Activated CD4-positive, alpha-beta T cell treated with anti-CD3 and anti-CD28 coated beads for 36 hours (primary cell): ENCODE results near the gene AGPAT3. TPM values are rescaled to one million over a fixed set of nuclear protein-coding genes. Genes with fewer than 3 reads are reported as not detected.

ENCODE experiments used
- ATAC-seq: fragments of 200-7000 bp; cut with Tn5 transposase; one replicate; pipeline ENCODE4 v1.10.0; 2021; ENCODE audit warnings: mild to moderate bottlenecking, moderate library complexity
- CTCF ChIA-PET: fragments of 350-600 bp; sonication (Branson Sonifier 250); formaldehyde crosslinking; loops from one replicate; lab custom pipeline; 2021; ENCODE audit warnings: antibody characterized with exemption; lab: Charles Lee
- POLR2A ChIA-PET: fragments of 350-600 bp; sonication (Branson Sonifier 250); formaldehyde crosslinking; loops from one replicate; lab custom pipeline; 2021; ENCODE audit warnings: antibody characterized with exemption, inconsistent platforms; lab: Charles Lee
- DNase-seq: peaks from one replicate; pipeline ENCODE4 v3.0.0-alpha.2; 2020
- H3K27ac Mint-ChIP-seq: one replicate; pipeline ENCODE4 v1.8.0; 2021; ENCODE audit warnings: mixed read lengths
- H3K27me3 Mint-ChIP-seq: one replicate; pipeline ENCODE4 v1.8.0; 2021; ENCODE audit warnings: mixed read lengths
- H3K36me3 Mint-ChIP-seq: one replicate; pipeline ENCODE4 v1.8.0; 2021; ENCODE audit warnings: low read depth, mixed read lengths
- H3K4me1 Mint-ChIP-seq: one replicate; pipeline ENCODE4 v1.8.0; 2021; ENCODE audit warnings: mixed read lengths
- H3K4me3 Mint-ChIP-seq: one replicate; pipeline ENCODE4 v1.8.0; 2021; ENCODE audit warnings: mild to moderate bottlenecking, moderate library complexity, mixed read lengths
- H3K9me3 Mint-ChIP-seq: one replicate; pipeline ENCODE4 v1.8.0; 2021; ENCODE audit warnings: low read depth, mixed read lengths
- intact Hi-C, 2 experiments: fragments of 100-400 bp; cut with DNase I in 1 of 2; cut with micrococcal nuclease in 1 of 2; formaldehyde crosslinking; loops; one replicate each; pipeline versions ENCODE4 v1.14.2 to v1.15.1; 2022 to 2024; cut with DNase I, micrococcal nuclease
- total RNA-seq, 2 experiments: library from RNA; stranded (reverse); gene quantifications; one replicate each; pipeline ENCODE4 v1.2.3, GENCODE V29; 2021

The AGPAT3 gene
- total RNA-seq, 2 experiments from 2014 or later: 73.5 to 90.7 TPM

DNA sequence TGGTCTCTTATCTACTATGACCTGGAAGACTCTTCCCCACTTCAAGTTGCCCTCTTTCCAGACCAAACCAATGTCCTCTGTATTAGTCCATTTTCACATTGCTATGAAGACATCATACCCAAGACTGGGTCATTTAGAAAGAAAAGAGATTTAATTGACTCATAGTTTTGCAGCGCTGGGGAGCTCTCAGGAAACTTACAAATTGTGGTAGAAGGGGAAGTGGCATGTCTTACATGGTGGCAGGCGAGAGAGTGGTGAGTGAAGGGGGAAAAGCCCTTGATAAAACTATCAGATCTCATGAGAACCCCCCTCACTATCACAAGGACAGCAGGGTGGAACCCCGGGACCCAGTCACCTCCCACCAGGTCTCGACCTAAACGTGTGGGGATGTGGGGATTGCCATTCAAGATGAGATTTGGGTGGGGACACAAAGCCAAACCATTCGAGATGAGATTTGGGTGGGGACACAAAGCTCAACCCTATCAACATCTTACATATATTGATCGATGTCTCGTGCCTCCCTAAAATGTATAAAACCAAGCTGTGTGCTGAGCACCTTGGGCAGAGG, 14.2 kb upstream of the AGPAT3 start:
- H3K4me3 Mint-ChIP-seq: no peak overlapping the region
- H3K9me3 Mint-ChIP-seq: peaks cover 3% of the 10 kb centered on the region
- intact Hi-C loops: no loop called here
- no peak overlapping the region for H3K27ac Mint-ChIP-seq
- no peak for DNase-seq
- POLR2A ChIA-PET: no interaction called here
- ATAC-seq: no peak
- H3K4me1 Mint-ChIP-seq: peaks cover 17% of the 10 kb centered on the region
- H3K36me3 Mint-ChIP-seq: no peaks in the 10 kb centered on the region
- peaks cover 11% of the 10 kb centered on the region for H3K27me3 Mint-ChIP-seq
- CTCF ChIA-PET: interaction anchor here (1.0 kb wide), 1 partner anchor 95 kb away, joined by 3 read pairs; no protein-coding TSS in a partner anchor

DNA sequence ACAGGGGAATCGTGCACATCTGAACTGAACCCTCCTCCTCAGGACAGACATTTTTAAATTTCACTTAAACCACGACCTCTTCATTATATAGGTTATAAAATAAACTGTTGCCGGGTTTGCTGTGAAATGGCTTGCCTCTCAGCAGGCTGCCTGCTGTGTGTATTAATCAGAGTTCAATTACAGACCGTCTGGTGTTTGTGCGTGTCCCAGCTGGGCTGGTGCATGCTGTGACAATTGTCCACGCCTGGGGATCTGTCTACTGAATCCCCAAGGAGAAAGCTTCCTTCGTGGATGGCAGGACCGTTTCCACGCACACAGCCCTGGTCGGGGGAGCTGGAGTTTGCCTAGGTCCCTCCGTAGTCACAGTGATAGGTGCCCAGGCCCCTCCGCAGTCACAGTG, 13.4 kb upstream of the AGPAT3 start:
- H3K27ac Mint-ChIP-seq: no peak overlapping the region
- CTCF ChIA-PET: interaction anchor here (1.0 kb wide), 2 partner anchors 63 to 94 kb away, joined by 3 read pairs; partner anchors contain the start of gene RRP1
- H3K27me3 Mint-ChIP-seq: peaks cover 11% of the 10 kb centered on the region
- no peaks in the 10 kb centered on the region for H3K36me3 Mint-ChIP-seq
- POLR2A ChIA-PET: no interaction called here
- H3K9me3 Mint-ChIP-seq: peaks cover 3% of the 10 kb centered on the region
- no peak overlapping the region for H3K4me3 Mint-ChIP-seq
- peaks cover 20% of the 10 kb centered on the region for H3K4me1 Mint-ChIP-seq
- ATAC-seq: no peak
- DNase-seq: no peak
- intact Hi-C loops: no loop called here

DNA sequence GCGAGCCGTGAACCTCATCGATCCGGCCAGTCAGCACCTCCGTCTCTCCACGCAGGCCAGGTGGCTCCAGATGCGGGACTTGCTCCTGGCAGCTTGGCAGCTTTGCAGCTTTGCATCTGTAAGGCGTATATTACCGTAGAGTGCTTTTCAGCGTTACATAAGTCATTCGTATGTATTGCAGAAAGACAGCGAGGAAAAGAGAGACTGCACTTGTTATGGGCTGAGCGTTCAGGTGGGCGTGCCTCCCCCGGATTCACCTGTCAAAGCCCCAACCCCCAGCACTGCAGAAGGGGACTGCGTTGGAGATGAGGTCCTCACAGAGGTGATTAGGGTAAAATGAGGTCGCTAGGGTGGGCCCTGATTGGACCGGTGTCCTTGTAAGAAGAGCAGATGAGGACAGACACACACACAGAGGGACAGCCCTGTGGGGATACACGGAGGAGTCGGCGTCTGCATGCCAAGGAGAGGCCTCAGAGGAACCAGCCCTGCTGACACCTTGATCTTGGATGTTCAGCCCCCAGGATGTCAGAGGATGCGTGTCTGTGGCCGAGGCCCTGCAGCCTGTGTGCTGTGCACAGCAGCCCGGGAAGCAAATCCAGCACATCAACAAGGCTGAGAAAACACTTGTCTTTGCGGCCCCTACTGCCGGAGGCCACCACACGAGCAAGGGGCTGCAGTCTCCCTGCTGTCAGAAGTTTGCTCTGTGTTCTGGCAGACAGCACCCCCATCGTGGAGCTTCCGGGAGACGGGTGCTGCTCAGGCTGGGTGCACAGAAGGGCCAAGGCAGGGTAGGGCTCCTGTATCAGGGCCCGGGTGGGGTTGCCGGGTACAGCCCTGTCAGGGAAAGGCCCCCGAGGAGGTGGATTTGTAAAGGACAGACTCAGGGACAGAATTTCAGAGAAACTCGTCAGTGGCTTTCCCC, 10.9 kb upstream of the AGPAT3 start:
- DNase-seq: no peak
- peaks cover 25% of the 10 kb centered on the region for H3K4me1 Mint-ChIP-seq
- CTCF ChIA-PET: interaction anchor here (0.6 to 0.7 kb wide), 2 partner anchors 18 to 163 kb away, joined by 3 to 4 read pairs; no protein-coding TSS in a partner anchor
- H3K36me3 Mint-ChIP-seq: no peaks in the 10 kb centered on the region
- peaks cover 11% of the 10 kb centered on the region for H3K27me3 Mint-ChIP-seq
- peak overlapping the region; percentile 80 for H3K27ac Mint-ChIP-seq
- H3K9me3 Mint-ChIP-seq: peaks cover 3% of the 10 kb centered on the region
- intact Hi-C loops: loop anchor here in 1 of 2 experiments (2.0 kb wide), 1 partner anchor 65 kb away; no protein-coding TSS in a partner anchor
- POLR2A ChIA-PET: no interaction called here
- H3K4me3 Mint-ChIP-seq: no peak overlapping the region
- ATAC-seq: no peak

DNA sequence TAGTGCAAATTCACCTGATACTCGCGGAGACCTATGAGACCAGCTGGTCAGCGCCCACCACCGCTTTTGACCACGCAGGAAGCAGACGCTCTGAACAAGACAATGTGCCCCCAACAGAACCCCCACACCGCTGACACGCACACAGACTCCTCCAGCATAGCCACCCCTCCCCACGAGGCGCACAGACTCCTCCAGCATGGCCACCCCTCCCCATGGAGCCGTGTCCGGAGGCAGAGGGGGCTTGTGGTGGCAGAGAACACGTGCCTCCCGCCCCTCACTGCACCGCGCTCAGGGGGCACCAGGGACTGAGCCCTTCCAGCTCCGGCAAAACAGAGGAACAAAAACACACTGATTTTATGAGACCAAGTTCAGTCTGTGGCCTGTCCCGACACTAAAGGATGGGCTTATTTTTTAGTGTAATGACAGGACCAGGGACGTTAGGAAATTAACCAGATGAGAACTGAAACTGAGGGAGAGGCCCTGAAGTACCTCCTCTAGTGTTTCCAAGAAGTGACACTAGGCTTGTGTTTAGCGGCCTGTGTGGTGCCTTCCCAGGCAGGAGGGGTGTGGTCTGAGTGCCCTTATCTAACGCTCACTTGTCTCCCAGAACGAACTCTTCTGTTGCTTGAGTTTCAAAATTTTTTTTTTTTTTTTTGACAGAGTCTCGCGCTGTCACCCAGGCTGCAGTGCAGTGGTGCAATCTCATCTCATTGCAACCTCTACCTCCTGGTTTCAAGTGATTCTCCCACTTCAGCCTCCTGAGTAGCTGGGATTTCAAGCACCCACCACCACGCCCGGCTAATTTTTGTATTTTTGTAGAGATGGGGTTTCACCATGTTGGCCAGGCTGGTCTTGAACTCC, 10.0 kb upstream of the AGPAT3 start:
- DNase-seq: peak; percentile 78
- ChIA-PET POLR2A (no interaction called here), CTCF (interaction anchor here (0.8 kb wide), 1 partner anchor 120 kb away, joined by 3 read pairs; no protein-coding TSS in a partner anchor)
- H3K4me1 Mint-ChIP-seq: peaks cover 25% of the 10 kb centered on the region
- peak; percentile 97 for ATAC-seq
- peak overlapping the region; percentile 80 for H3K27ac Mint-ChIP-seq
- peaks cover 11% of the 10 kb centered on the region for H3K27me3 Mint-ChIP-seq
- H3K36me3 Mint-ChIP-seq: no peaks in the 10 kb centered on the region
- intact Hi-C loops: loop anchor here (2.0 to 5.0 kb wide), 2 partner anchors 43 to 64 kb away; no protein-coding TSS in a partner anchor
- peaks cover 3% of the 10 kb centered on the region for H3K9me3 Mint-ChIP-seq
- peak overlapping the region; percentile 9 for H3K4me3 Mint-ChIP-seq

DNA sequence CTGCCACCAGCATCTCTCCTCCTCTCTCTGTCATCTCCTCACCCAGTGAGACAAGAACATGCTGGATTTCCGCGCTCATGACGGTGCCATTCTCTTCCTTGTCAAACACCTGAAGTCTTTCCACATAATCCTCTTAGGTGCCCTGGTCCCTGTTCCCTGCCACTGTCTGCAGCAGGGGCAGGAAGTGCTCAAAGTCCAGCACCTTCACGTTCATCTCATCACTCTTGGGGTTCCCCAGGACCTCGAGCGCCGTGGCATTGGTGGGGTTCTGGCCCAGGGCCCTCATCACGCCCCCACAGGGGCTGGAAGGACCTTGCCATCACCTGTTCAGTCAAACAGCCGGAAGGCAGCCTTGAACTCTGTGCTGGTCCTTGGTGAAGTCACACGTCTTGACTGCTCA, 9.1 kb upstream of the AGPAT3 start:
- POLR2A ChIA-PET: no interaction called here
- Mint-ChIP-seq H3K27ac (peak overlapping the region; percentile 47), H3K27me3 (peaks cover 11% of the 10 kb centered on the region), H3K4me1 (peaks cover 25% of the 10 kb centered on the region), H3K36me3 (no peaks in the 10 kb centered on the region), H3K4me3 (no peak overlapping the region), H3K9me3 (no peaks in the 10 kb centered on the region)
- peak; percentile 21 for DNase-seq
- ATAC-seq: no peak
- intact Hi-C loops: loop anchor here (2.0 to 5.0 kb wide), 2 partner anchors 44 to 63 kb away; no protein-coding TSS in a partner anchor
- CTCF ChIA-PET: interaction anchor here (0.8 kb wide), 1 partner anchor 119 kb away, joined by 3 read pairs; no protein-coding TSS in a partner anchor

DNA sequence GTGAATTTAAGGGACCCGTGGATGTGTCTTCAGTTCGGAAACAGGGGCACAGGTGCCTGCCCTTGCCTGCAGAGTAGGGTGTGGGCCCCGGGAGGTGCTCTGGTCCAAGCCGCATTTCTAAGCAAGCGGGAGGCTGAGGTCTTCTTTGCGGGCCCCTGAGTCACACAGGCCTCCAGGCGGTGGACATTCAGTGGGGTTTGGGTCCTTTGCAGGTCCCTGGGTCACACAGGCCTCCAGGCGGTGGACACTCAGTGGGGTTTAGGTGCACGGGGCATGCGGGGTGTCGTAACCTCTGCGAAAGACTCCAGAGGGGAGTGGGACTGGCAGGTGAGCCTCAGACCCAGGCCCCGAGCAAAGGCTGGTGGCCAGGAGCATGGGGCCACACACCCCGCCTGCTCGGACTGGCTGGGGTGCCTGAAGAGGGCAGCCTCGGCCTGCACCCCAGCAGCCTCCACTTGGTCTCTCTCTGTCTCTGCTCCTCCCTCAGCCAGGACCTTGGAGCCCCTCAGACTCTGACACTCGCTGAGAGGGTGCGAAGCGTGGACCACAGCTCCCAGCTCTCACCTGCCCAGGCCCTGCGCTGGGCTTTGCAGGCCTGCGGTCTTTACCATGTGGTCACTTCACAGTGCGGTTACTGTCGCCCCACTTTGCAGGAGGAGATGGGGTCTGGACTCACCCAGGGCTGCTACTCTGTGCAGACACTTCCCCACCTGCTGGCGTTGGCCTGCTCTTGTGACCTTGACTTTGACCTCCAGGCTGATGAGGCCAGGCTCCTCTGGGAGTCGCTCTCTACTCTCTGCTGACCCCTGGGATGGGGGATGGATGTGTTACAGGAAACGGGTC, 6.0 kb upstream of the AGPAT3 start:
- Mint-ChIP-seq H3K4me3 (no peak overlapping the region), H3K27me3 (peaks cover 6% of the 10 kb centered on the region), H3K4me1 (peaks cover 28% of the 10 kb centered on the region), H3K27ac (no peak overlapping the region), H3K9me3 (no peaks in the 10 kb centered on the region), H3K36me3 (no peaks in the 10 kb centered on the region)
- intact Hi-C loops: loop anchor here in 1 of 2 experiments (5.0 kb wide), 1 partner anchor 47 kb away; no protein-coding TSS in a partner anchor
- DNase-seq: no peak
- ChIA-PET POLR2A (no interaction called here), CTCF (interaction anchor here (0.7 kb wide), 1 partner anchor 11 kb away, joined by 3 read pairs; no protein-coding TSS in a partner anchor)
- ATAC-seq: no peak

DNA sequence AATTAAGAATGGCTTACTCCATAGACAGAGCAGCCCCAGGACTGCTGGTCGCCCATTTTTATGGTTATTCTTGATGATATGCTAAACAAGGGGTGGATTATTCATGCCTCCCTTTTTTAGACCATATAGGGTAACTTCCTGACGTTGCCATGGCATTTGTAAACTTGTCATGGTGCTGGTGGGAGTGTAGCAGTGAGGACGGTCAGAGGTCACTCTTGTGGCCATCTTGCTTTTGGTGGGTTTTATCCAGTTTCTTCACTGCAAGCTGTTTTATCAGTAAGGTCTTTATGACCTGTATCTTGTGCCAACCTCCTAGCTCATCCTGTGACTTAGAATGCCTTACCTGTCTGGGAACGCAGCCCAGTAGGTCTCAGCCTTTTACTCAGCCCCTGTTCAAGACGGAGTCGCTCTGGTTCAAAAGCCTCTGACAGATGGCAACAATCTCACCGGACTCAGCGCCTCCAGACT, 5.2 kb upstream of the AGPAT3 start:
- Mint-ChIP-seq H3K27ac (no peak overlapping the region), H3K27me3 (peaks cover 3% of the 10 kb centered on the region), H3K36me3 (no peaks in the 10 kb centered on the region), H3K9me3 (no peaks in the 10 kb centered on the region), H3K4me1 (peaks cover 22% of the 10 kb centered on the region), H3K4me3 (no peak overlapping the region)
- no peak for DNase-seq
- intact Hi-C loops: loop anchor here (5.0 to 10.0 kb wide), 3 partner anchors 47 to 1015 kb away; partner anchors contain the start of genes HSF2BP (in 1 of the 2), PTTG1IP (in 1 of the 2) and RRP1B (in 1 of the 2)
- no peak for ATAC-seq
- ChIA-PET CTCF (interaction anchor here (0.7 kb wide), 1 partner anchor 11 kb away, joined by 3 read pairs; no protein-coding TSS in a partner anchor), POLR2A (no interaction called here)

DNA sequence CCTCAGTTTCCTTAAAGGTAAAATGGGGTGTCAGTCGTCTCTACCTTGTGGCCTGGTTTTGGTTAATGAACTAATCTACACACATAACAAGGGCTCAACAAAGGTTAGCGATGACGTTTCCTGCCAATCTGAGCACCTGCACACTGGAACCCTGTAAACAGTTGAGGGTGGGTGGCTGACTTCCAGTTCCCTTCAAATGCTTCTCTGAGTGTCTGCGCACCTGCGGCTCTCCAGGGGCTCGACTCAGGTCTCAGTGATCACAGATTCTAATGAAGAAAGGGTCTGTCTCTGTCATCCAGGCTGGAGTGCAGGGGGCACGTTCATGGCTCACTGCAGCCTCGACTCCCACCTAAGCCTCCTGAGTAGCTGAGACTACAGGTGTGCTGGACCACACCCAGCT, 3.3 kb upstream of the AGPAT3 start:
- ChIA-PET POLR2A (no interaction called here), CTCF (interaction anchor here (1.0 kb wide), 1 partner anchor 22 kb away, joined by 4 read pairs; no protein-coding TSS in a partner anchor)
- Mint-ChIP-seq H3K4me3 (no peak overlapping the region), H3K9me3 (no peaks in the 10 kb centered on the region), H3K4me1 (peaks cover 13% of the 10 kb centered on the region), H3K27ac (no peak overlapping the region), H3K36me3 (peaks cover 3% of the 10 kb centered on the region), H3K27me3 (no peaks in the 10 kb centered on the region)
- no peak for ATAC-seq
- no peak for DNase-seq
- intact Hi-C loops: loop anchor here (10.0 kb wide), 2 partner anchors 207 to 1013 kb away; partner anchors contain the start of genes HSF2BP (in 1 of the 2), PTTG1IP (in 1 of the 2) and RRP1B (in 1 of the 2)

DNA sequence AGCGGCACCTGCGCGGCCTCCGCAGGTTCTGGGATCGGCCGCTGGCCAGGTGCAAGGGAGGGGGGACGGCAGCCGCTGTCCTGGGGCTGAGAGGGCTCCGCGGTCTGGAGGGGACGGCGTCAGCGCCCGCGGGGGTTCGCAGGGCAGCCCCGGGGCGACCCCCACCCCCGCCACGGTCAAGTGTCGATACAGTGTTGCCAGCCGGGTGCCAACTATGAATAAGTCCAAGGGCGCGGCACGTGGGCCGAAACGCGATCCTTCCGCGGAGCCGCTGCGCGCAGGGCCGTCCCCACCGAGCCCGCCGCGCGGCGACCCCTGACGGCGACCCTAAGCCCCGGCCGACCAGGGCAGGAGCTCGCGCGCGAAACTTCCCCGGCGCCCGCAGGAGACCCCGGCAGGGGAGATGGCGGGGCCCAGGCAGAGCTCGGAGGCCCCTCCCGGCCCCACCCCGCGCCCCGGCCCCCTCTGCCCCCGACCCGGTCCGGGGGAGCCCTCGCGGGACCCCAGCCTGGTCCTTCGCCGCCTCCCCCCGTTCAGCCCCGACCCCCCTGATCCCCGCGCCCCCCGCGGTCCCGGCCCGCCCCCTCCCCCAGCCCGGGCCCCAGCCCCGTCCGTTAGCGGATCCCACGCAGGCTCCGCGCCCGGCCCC, 586 bp upstream of the AGPAT3 start:
- H3K4me1 Mint-ChIP-seq: peaks cover 36% of the 10 kb centered on the region
- intact Hi-C loops: loop anchor here (10.0 kb wide), 2 partner anchors 210 to 1010 kb away; partner anchors contain the start of genes HSF2BP (in 1 of the 2), PTTG1IP (in 1 of the 2) and RRP1B (in 1 of the 2)
- ChIA-PET CTCF (interaction anchor here (0.6 kb wide), 1 partner anchor 150 kb away, joined by 3 read pairs; no protein-coding TSS in a partner anchor), POLR2A (interaction anchor here (0.6 kb wide), 1 partner anchor 856 kb away, joined by 3 read pairs; no protein-coding TSS in a partner anchor)
- peak overlapping the region; percentile 62 for H3K4me3 Mint-ChIP-seq
- no peak overlapping the region for H3K27ac Mint-ChIP-seq
- no peaks in the 10 kb centered on the region for H3K27me3 Mint-ChIP-seq
- peaks cover 24% of the 10 kb centered on the region for H3K36me3 Mint-ChIP-seq
- H3K9me3 Mint-ChIP-seq: no peaks in the 10 kb centered on the region
- DNase-seq: peak; percentile 64
- peak; percentile 7 for ATAC-seq
